ACC112 (cell line): ENCODE measurements around the gene IFNA1.

Experiments
- H2AFZ ChIP-seq: fragments of 200-600 bp; sonication (generic); one replicate; pipeline ENCODE4 v1.6.0; 2017; ENCODE audit warnings: antibody characterized with exemption, low read length; ENCODE audit not compliant: unreplicated experiment
- H3K27ac ChIP-seq: fragments of 200-600 bp; sonication (generic); 2 replicates; pipeline ENCODE4 v1.5.1; 2014; ENCODE audit warnings: low read depth, mild to moderate bottlenecking, antibody characterized with exemption, low read length, moderate library complexity
- H3K27me3 ChIP-seq: fragments of 200-600 bp; sonication (generic); 2 replicates; pipeline ENCODE4 v1.6.1; 2014; ENCODE audit warnings: mild to moderate bottlenecking, antibody characterized with exemption, low read length, moderate library complexity, mixed read lengths; ENCODE audit not compliant: insufficient read depth
- H3K36me3 ChIP-seq: fragments of 200-600 bp; sonication (generic); 2 replicates; pipeline ENCODE4 v1.6.1; 2016; ENCODE audit warnings: mild to moderate bottlenecking, antibody characterized with exemption, low read length, moderate library complexity, mixed read lengths; ENCODE audit not compliant: insufficient read depth
- H3K4me1 ChIP-seq: fragments of 200-600 bp; sonication (generic); one replicate; pipeline ENCODE4 v1.6.1; 2016; ENCODE audit warnings: low read length, mixed read lengths; ENCODE audit not compliant: insufficient read depth, unreplicated experiment, control insufficient read depth
- H3K4me3 ChIP-seq: fragments of 200-600 bp; sonication (generic); 2 replicates; pipeline ENCODE4 v1.5.1; 2014; ENCODE audit warnings: mild to moderate bottlenecking, low read depth, low read length
- H3K79me2 ChIP-seq: fragments of 200-600 bp; sonication (generic); one replicate; pipeline ENCODE4 v1.6.0; 2016; ENCODE audit warnings: low read length; ENCODE audit not compliant: control insufficient read depth, unreplicated experiment, insufficient read depth

IFNA1 gene

DNA sequence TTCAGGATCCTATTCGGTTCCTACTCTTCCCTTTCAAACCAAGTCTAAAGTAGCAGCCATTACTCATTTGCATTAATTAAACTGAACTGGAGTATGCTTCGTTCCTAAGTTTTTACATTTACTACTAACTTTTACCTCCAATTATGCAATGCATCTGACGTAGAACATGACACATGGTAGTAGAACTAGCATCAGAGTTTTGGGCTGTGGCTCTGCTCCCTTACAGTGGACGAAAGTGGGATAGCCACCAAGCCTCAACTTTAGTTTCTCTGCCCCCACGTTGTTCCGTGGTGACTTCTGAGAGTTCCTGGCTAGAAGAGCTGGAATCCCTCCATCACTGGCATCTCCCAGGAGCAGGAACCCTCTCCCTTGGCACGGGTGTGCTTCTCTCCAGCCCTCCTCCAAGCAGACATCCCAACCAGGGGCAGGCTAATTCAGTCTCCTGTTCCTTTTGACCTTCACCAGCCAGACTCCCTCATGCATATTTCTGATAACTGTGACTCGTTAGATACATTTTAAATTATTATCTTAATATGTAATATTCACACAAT, 39.0 kb downstream of the IFNA1 start:
- Histone ChIP-seq H3K4me3 (no peak overlapping the region), H3K27me3 (no peaks in the 10 kb centered on the region), H3K36me3 (peaks cover 28% of the 10 kb centered on the region), H3K4me1 (no peaks in the 10 kb centered on the region), H2AFZ (no peak overlapping the region), H3K79me2 (no peaks in the 10 kb centered on the region), H3K27ac (no peak overlapping the region)

GRCh38 chr9:21481470-21482056, 41.3 kb downstream of the IFNA1 start:
- Histone ChIP-seq H3K27me3 (no peaks in the 10 kb centered on the region), H3K4me1 (no peaks in the 10 kb centered on the region), H3K79me2 (peaks cover 3% of the 10 kb centered on the region), H3K27ac (no peak overlapping the region), H2AFZ (no peak overlapping the region), H3K36me3 (peaks cover 33% of the 10 kb centered on the region), H3K4me3 (no peak overlapping the region)

GRCh38 chr9:21482213-21482612, 42.0 kb downstream of the IFNA1 start, which contains the start of gene IFNE:
IFNE (minus strand) TSS chr9:21482313; CDS start chr9:21481694, 619 bp downstream.
- H2AFZ ChIP-seq: no peak within 1 kb of the TSS
- peaks cover 26% of the 10 kb centered on the region for H3K36me3 ChIP-seq
- no peak within 1 kb of the TSS for H3K4me3 ChIP-seq
- no peaks in the 10 kb centered on the region for H3K4me1 ChIP-seq
- no peak within 1 kb of the TSS for H3K27ac ChIP-seq
- no peaks in the 10 kb centered on the region for H3K27me3 ChIP-seq
- H3K79me2 ChIP-seq: peaks cover 3% of the 10 kb centered on the region
